H1 (cell line): ENCODE data around the gene RPL37. TPM values are rescaled to one million over a fixed set of nuclear protein-coding genes. Genes with fewer than 3 reads are reported as not detected.

Source experiments
- CTCF ChIA-PET: fragments of 300-600 bp; sonication (Branson Sonifier 250); formaldehyde crosslinking; loops from one replicate; lab custom pipeline; 2021; ENCODE audit not compliant: partially characterized antibody; lab: Charles Lee
- POLR2A ChIA-PET: fragments of 300-600 bp; sonication (Branson Sonifier 250); formaldehyde crosslinking; loops from one replicate; lab custom pipeline; 2021; ENCODE audit warnings: inconsistent platforms; ENCODE audit not compliant: partially characterized antibody; lab: Charles Lee
- DNase-seq, 2 experiments: peaks; one replicate each; pipeline versions ENCODE4 v3.0.0 to v3.0.0-alpha.2; 2010 to 2022; ENCODE audit warnings: low spot score in 2 of 2, low read depth in 1 of 2, mixed read lengths in 1 of 2
- FAIRE-seq: peaks from 2 replicates; lab custom pipeline; 2011; peaks lifted over from hg19 to GRCh38; lab: Jason Lieb, UNC
- H2AFZ ChIP-seq: 2 replicates; pipeline ENCODE4 v1.8.1; 2012; ENCODE audit warnings: low read length, inconsistent platforms
- H2AK5ac ChIP-seq: 2 replicates; pipeline ENCODE4 v1.6.1; 2013; ENCODE audit warnings: low read depth, low read length
- H2BK120ac ChIP-seq: replicated peaks from 2 replicates; pipeline ENCODE3; 2013; ENCODE audit warnings: low read depth, low read length, inconsistent platforms
- H2BK12ac ChIP-seq: 2 replicates; pipeline ENCODE4 v1.6.1; 2013; ENCODE audit warnings: low read depth, low read length
- H2BK15ac ChIP-seq: 2 replicates; pipeline ENCODE4 v1.6.1; 2013; ENCODE audit warnings: low read length
- H2BK20ac ChIP-seq: 2 replicates; pipeline ENCODE4 v1.6.1; 2013; ENCODE audit warnings: low read length
- H2BK5ac ChIP-seq: 2 replicates; pipeline ENCODE4 v1.6.1; 2013; ENCODE audit warnings: low read depth, low read length
- H3K14ac ChIP-seq: 2 replicates; pipeline ENCODE4 v1.6.1; 2013; ENCODE audit warnings: inconsistent platforms; ENCODE audit not compliant: insufficient read length
- H3K18ac ChIP-seq: 2 replicates; pipeline ENCODE4 v1.6.1; 2013; ENCODE audit warnings: low read length; ENCODE audit errors: extremely low read depth
- H3K23ac ChIP-seq: 2 replicates; pipeline ENCODE4 v1.6.1; 2013; ENCODE audit warnings: inconsistent platforms; ENCODE audit not compliant: insufficient read length
- H3K23me2 ChIP-seq: 2 replicates; pipeline ENCODE4 v1.6.1; 2013; ENCODE audit warnings: low read depth, low read length
- H3K27ac ChIP-seq: 2 replicates; pipeline ENCODE4 v1.6.1; 2011; ENCODE audit warnings: low read depth, low read length, inconsistent platforms
- H3K27me3 ChIP-seq, 4 experiments: replicated peaks in 1 of 4; 1 replicate in 1 of 4; 2 replicates in 3 of 4; pipeline versions ENCODE4 v1.6.1 to v1.8.1; 2011 to 2013; ENCODE audit warnings: low read length in 3 of 4, mild to moderate bottlenecking in 3 of 4, inconsistent platforms in 2 of 4, mixed read lengths in 2 of 4, moderate library complexity in 1 of 4; ENCODE audit not compliant: control insufficient read depth in 3 of 4, insufficient read depth in 3 of 4; ENCODE audit errors: extremely low read depth in 1 of 4
- H3K36me3 ChIP-seq, 4 experiments: 2 replicates each; pipeline versions ENCODE4 v1.6.1 to v1.8.1; 2011 to 2013; ENCODE audit warnings: mild to moderate bottlenecking in 4 of 4, low read length in 3 of 4, moderate library complexity in 2 of 4, control low read depth in 1 of 4, inconsistent platforms in 1 of 4; ENCODE audit not compliant: insufficient read depth in 4 of 4, control insufficient read depth in 2 of 4
- H3K4ac ChIP-seq: replicated peaks from 2 replicates; pipeline ENCODE3; 2013; ENCODE audit warnings: low read length, low read depth, mixed read lengths, inconsistent platforms; ENCODE audit not compliant: insufficient read length
- H3K4me1 ChIP-seq, 4 experiments: replicated peaks in 1 of 4; 1 replicate in 1 of 4; 2 replicates in 3 of 4; pipeline versions ENCODE4 v1.6.1 to v1.8.1; 2011 to 2013; ENCODE audit warnings: low read length in 3 of 4, inconsistent platforms in 2 of 4, mixed read lengths in 1 of 4; ENCODE audit not compliant: insufficient read depth in 4 of 4, control insufficient read depth in 3 of 4
- H3K4me2 ChIP-seq, 2 experiments: 2 replicates each; pipeline versions ENCODE4 v1.6.1 to v1.8.1; 2011 to 2013; ENCODE audit warnings: low read depth in 2 of 2, low read length in 2 of 2, control low read depth in 1 of 2, inconsistent platforms in 1 of 2, mild to moderate bottlenecking in 1 of 2; ENCODE audit not compliant: insufficient read depth in 1 of 2
- H3K4me3 ChIP-seq, 4 experiments: fragments of 200-600, 300-600 bp in 1 of 4; sonication (generic), shearing (Covaris generic), sonication (Bioruptor Twin) in 1 of 4; 2 replicates each; pipeline versions ENCODE4 v1.5.1 to v1.8.1; 2011 to 2016; ENCODE audit warnings: low read length in 4 of 4, low read depth in 3 of 4, control low read depth in 2 of 4, inconsistent platforms in 2 of 4, mild to moderate bottlenecking in 2 of 4, mixed read lengths in 1 of 4, moderate library complexity in 1 of 4; ENCODE audit not compliant: insufficient read depth in 2 of 4; ENCODE audit errors: extremely low read depth in 1 of 4
- H3K56ac ChIP-seq: replicated peaks from 2 replicates; pipeline ENCODE3; 2013; ENCODE audit warnings: low read depth, mild to moderate bottlenecking, mixed read lengths, low read length, inconsistent platforms; ENCODE audit not compliant: insufficient read length
- H3K79me1 ChIP-seq: 2 replicates; pipeline ENCODE4 v1.6.1; 2013; ENCODE audit warnings: low read depth, low read length, control low read depth
- H3K79me2 ChIP-seq, 2 experiments: 2 replicates each; pipeline versions ENCODE4 v1.6.1 to v1.8.1; 2012 to 2013; ENCODE audit warnings: low read length in 2 of 2, mild to moderate bottlenecking in 2 of 2, inconsistent platforms in 1 of 2; ENCODE audit not compliant: insufficient read depth in 2 of 2, control insufficient read depth in 1 of 2
- H3K9ac ChIP-seq, 4 experiments: replicated peaks in 1 of 4; 1 replicate in 1 of 4; 2 replicates in 3 of 4; pipeline versions ENCODE4 v1.6.1 to v1.8.1; 2011 to 2013; ENCODE audit warnings: low read depth in 3 of 4, low read length in 3 of 4, control low read depth in 2 of 4, mild to moderate bottlenecking in 2 of 4, moderate library complexity in 2 of 4, inconsistent platforms in 1 of 4; ENCODE audit errors: extremely low read depth in 1 of 4
- H3K9me3 ChIP-seq, 2 experiments: 2 replicates each; pipeline versions ENCODE4 v1.6.1 to v1.8.1; 2012 to 2013; ENCODE audit warnings: mild to moderate bottlenecking in 2 of 2, moderate library complexity in 2 of 2, control low read depth in 1 of 2, inconsistent platforms in 1 of 2, low read depth in 1 of 2, low read length in 1 of 2, mixed read lengths in 1 of 2; ENCODE audit not compliant: insufficient read depth in 2 of 2
- H4K20me1 ChIP-seq, 2 experiments: replicated peaks in 1 of 2; 2 replicates each; pipeline versions ENCODE3 to v1.8.1; 2011 to 2013; ENCODE audit warnings: inconsistent platforms in 2 of 2, low read length in 2 of 2, mild to moderate bottlenecking in 1 of 2; ENCODE audit not compliant: insufficient read depth in 2 of 2, control insufficient read depth in 1 of 2
- H4K5ac ChIP-seq: 2 replicates; pipeline ENCODE4 v1.6.1; 2013; ENCODE audit warnings: low read length, low read depth, mixed read lengths, inconsistent platforms; ENCODE audit not compliant: insufficient read length
- H4K8ac ChIP-seq: 2 replicates; pipeline ENCODE4 v1.8.0; 2013; ENCODE audit warnings: mild to moderate bottlenecking, moderate library complexity, low read length, inconsistent platforms; ENCODE audit not compliant: insufficient read depth; ENCODE audit errors: extremely low read depth
- H4K91ac ChIP-seq: replicated peaks from 2 replicates; pipeline ENCODE3; 2013; ENCODE audit warnings: low read length, mixed read lengths, inconsistent platforms; ENCODE audit not compliant: insufficient read length
- GTF2F1 ChIP-seq: IDR thresholded peaks from 2 replicates; pipeline ENCODE4 v1.6.1; 2012; ENCODE audit warnings: low read depth, low read length, improper control_type of control experiment, borderline replicate concordance
- JUN ChIP-seq: IDR thresholded peaks from 2 replicates; pipeline ENCODE4 v1.6.1; 2011; ENCODE audit warnings: low read depth, mild to moderate bottlenecking, improper control_type of control experiment, low read length
- JUND ChIP-seq: IDR thresholded peaks from 2 replicates; pipeline ENCODE4 v1.6.1; 2011; ENCODE audit warnings: mild to moderate bottlenecking, improper control_type of control experiment, low read length
- KDM1A ChIP-seq: fragments of 200-600, 300-600 bp; sonication (generic); IDR thresholded peaks from 2 replicates; pipeline ENCODE4 v1.7.1; 2016; ENCODE audit warnings: mild to moderate bottlenecking, low read length, borderline replicate concordance
- RNF2 ChIP-seq: fragments of 200-900, 300-1000 bp; sonication (generic); IDR thresholded peaks from 2 replicates; pipeline ENCODE4 v1.7.1; 2016; ENCODE audit warnings: borderline replicate concordance, low read depth, mild to moderate bottlenecking, antibody characterized with exemption, low read length; ENCODE audit not compliant: poor library complexity, severe bottlenecking; ENCODE audit errors: missing control alignments
- SP2 ChIP-seq: IDR thresholded peaks from 2 replicates; pipeline ENCODE4 v1.6.1; 2012; ENCODE audit warnings: mild to moderate bottlenecking, low read length, inconsistent platforms
- WGBS, 2 experiments: shearing (Covaris generic) in 1 of 2; methylation state at CpG; one replicate each; pipeline versions ENCODE4 v1.1.6 to v1.1.7; 2013 to 2015; ENCODE audit warnings: low lambda C conversion rate in 2 of 2, mixed read lengths in 2 of 2, inconsistent platforms in 1 of 2, low coverage in 1 of 2, missing lambda C conversion rate in 1 of 2; ENCODE audit not compliant: insufficient replicate concordance in 2 of 2, insufficient coverage in 1 of 2, insufficient read length in 1 of 2; ENCODE audit errors: extremely low coverage in 1 of 2, missing lambda C conversion rate in 1 of 2; 5-methylcytosine and 5-hydroxymethylcytosine counted together
- polyA plus RNA-seq, 7 experiments: library from polyadenylated mRNA; depleted of rRNA in 3 of 7; stranded (reverse) in 5 of 7; unstranded in 2 of 7; fragments of >200 nt in 5 of 7; fragments of 200-250 nt in 2 of 7; gene quantifications; 1 replicate in 5 of 7; 2 replicates in 1 of 7; 4 replicates in 1 of 7; pipeline versions ENCODE4 v1.2.1 to v1.2.3, GENCODE V29; 2011 to 2013; ENCODE audit warnings: missing spikeins in 2 of 7, mixed read lengths in 2 of 7
- total RNA-seq: library from RNA; stranded (reverse); fragmentation: NEBNext Ultra II Directional; extraction: Animal tissue kit (Norgen Biotek cat#: 25700); gene quantifications from 2 replicates; pipeline ENCODE4 v1.2.1, GENCODE V29; 2021
- TF ChIP-seq, protein P1 (sequence below): IDR thresholded peaks from 2 replicates; pipeline ENCODE4 v1.6.1; 2011; ENCODE audit warnings: low read length, improper control_type of control experiment

The RPL37 gene
- total and polyA plus RNA-seq, 2 of the 8 experiments (the other 6 are each of a cell fraction or from before 2014, with no cell fraction given) = 467 to 1,534 TPM

GRCh38 chr5:40779561-40779960 lies 55.5 kb downstream of the RPL37 start:
- 97% methylated on average over 6 of the region's 6 CpGs; no CpG with 5 or more reads in 1 of the 2 experiments for WGBS, 2 experiments
- Histone ChIP-seq H3K23ac (no peak overlapping the region), H2BK15ac (no peak overlapping the region), H2BK12ac (no peak overlapping the region), H2AK5ac (no peak overlapping the region), H3K79me1 (peaks cover 5% of the 10 kb centered on the region; the same call in 1 of the 2 replicates), H2BK5ac (no peak overlapping the region), H3K36me3 (peaks cover 2 to 20% (median 7%) of the 10 kb centered on the region in 4 experiments; a peak in 5 of 8 replicates), H3K56ac (no peak overlapping the region), H3K9ac (no peak overlapping the region), H4K20me1 (peaks cover 3 to 7% of the 10 kb centered on the region in 2 experiments), H3K4me3 (no peak overlapping the region), H3K9me3 (no peaks in the 10 kb centered on the region), H4K91ac (no peak overlapping the region), H3K4me2 (no peak overlapping the region), H3K4ac (no peak overlapping the region), H4K8ac (no peak overlapping the region), H3K27ac (no peak overlapping the region), H2AFZ (no peak overlapping the region), H3K14ac (no peak overlapping the region), H3K18ac (no peak overlapping the region), H3K23me2 (no peaks in the 10 kb centered on the region), H2BK20ac (no peak overlapping the region), H3K79me2 (peaks cover 0 to 64% of the 10 kb centered on the region in 2 experiments; a peak in 3 of 4 replicates), H3K4me1 (no peaks in the 10 kb centered on the region), H4K5ac (no peak overlapping the region), H3K27me3 (no peaks in the 10 kb centered on the region), H2BK120ac (no peak overlapping the region)
- POLR2A ChIA-PET = interaction anchor here (1.1 to 1.7 kb wide), 3 partner anchors 50 to 55 kb away, joined by 3 to 11 read pairs (median 5); partner anchors contain the start of gene RPL37
- no peak for DNase-seq
- FAIRE-seq = no peak
- TF ChIP-seq GTF2F1 (no peak), JUND (no peak), SP2 (no peak), JUN (no peak), RNF2 (no peak), KDM1A (no peak)
- TF ChIP-seq, protein P1, sequence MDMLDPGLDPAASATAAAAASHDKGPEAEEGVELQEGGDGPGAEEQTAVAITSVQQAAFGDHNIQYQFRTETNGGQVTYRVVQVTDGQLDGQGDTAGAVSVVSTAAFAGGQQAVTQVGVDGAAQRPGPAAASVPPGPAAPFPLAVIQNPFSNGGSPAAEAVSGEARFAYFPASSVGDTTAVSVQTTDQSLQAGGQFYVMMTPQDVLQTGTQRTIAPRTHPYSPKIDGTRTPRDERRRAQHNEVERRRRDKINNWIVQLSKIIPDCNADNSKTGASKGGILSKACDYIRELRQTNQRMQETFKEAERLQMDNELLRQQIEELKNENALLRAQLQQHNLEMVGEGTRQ = no peak
- CTCF ChIA-PET = interaction anchor here (1.1 kb wide), 1 partner anchor 8 kb away, joined by 3 read pairs; no protein-coding TSS in a partner anchor
